PC-9 (cell line): ENCODE data around the gene MYO18B.

Experiments used
- CTCF ChIP-seq: fragments of 200-600 bp; sonication (generic); conservative IDR thresholded peaks from 2 replicates; pipeline ENCODE4 v1.6.1; 2017; ENCODE audit warnings: mixed run types, antibody characterized with exemption, mild to moderate bottlenecking, moderate library complexity
- EZH2 ChIP-seq: fragments of 200-600 bp; sonication (generic); IDR thresholded peaks from 2 replicates; pipeline ENCODE4 v1.8.0; 2017; ENCODE audit warnings: antibody characterized with exemption, low read depth

GRCh38 chr22:25900390-25900789 is 158.4 kb downstream of the MYO18B start:
- TF ChIP-seq CTCF: no peak
- TF ChIP-seq EZH2: no peak
